Activated CD4-positive, alpha-beta T cell treated with anti-CD3 and anti-CD28 coated beads, Interleukin-2, amount 50 U/mL, for 1 hour (primary cell): ENCODE data around the gene ASB12.

Source experiments
- DNase-seq: peaks from one replicate; pipeline ENCODE4 v3.0.0-alpha.2; 2020

Gene ASB12

GRCh38 chrX:64184396-64184795 lies 46.0 kb downstream of the ASB12 start:
- no peak for DNase-seq

- DNase-seq: no peak
Measured at GRCh38 chrX:64182208-64182607, 48.2 kb downstream of the ASB12 start.

GRCh38 chrX:64176876-64177275 lies 53.5 kb downstream of the ASB12 start:
- DNase-seq: no peak
